Measurements from ENCODE around the gene FLG2.
A peak's percentile ranks its signal among the peaks of the same experiment; 100 is the strongest.

Gene FLG2

DNA sequence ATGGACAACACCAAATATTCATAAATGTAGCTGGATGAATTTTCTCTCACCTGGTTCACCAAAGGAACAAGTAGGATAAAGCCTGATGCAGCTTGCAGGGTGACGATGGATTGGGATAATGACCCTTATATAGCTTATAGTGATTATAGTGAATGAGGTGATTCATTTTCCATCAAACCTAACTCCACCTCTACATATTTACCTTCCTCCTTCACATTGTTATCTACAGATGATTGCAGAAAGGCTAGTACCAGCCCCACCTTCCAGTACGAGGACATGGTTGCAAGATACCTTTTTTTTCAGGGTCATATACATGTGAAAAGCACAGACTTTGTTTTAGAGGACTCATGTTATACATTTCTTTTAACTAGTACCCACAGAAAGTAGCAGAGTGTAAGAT, at the start of gene FLG2:
FLG2 (minus strand) TSS at position 101 of the 400 bp plus-strand sequence. CDS start 1,122 bp downstream, outside the sequence.
- DNase-seq (ENCODE audit: low read depth), result no peak

DNA sequence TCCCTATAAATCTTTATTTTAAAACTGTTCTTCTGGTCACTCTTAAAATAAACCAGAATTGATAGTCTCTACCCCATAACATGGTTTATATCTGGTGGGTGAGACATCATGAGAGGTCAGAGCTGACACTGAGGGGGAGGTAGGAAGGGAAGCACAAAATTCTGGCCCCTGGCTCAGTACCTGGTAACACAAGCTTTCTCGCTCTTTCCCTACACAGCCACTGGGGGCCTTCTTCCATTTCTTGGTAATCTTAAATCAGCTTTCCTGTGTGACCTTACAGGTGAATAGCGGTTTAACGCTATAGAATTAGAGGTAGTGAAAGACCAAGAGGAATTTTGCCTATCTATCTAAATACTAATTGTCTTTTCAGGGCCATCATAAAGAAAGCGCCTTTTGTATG, 48.9 kb upstream of the FLG2 start:
- DNase-seq (ENCODE audit: low read depth), result no peak

DNA sequence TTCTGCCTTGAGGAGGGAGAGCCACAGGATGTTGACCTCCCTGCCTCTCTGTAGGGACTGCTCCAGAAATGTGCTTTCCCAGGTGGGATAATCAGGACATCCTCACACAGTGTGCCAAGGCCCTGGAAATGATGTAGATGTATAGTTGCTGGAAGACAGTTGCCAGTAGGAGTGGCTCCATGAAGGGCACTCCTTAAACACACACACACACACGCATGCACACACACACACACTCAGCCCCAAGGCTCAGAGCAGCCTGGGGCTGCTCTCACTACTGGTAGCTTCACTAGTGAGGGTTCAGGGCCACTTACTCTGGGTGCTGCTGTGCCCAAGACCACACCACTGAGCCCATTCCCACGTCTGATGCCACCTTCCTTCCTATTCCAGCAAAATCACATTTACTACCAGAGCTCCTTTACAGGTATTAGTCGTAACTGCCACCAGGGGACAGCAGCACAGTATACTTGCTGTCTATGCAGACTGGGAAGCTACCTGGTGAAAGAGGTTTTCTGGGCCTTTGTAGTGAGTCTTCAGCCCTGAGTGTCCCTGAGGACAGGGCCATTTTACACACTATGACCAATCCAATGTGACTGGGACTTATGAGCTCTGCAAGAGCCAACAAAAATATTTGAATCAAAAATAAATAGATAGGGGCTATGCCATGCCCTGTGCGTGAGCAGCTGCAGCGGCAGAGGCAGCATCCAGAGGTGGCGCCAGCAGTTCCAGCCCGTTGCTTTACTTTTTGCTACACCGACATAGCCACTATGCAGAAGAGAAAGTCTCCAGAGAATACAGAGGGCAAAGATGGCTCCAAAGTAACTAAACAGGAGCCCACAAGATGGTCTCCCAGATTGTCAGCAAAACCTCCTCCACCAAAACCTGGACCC, 39.2 kb upstream of the FLG2 start:
- no peak for DNase-seq (ENCODE audit: low read depth)

DNA sequence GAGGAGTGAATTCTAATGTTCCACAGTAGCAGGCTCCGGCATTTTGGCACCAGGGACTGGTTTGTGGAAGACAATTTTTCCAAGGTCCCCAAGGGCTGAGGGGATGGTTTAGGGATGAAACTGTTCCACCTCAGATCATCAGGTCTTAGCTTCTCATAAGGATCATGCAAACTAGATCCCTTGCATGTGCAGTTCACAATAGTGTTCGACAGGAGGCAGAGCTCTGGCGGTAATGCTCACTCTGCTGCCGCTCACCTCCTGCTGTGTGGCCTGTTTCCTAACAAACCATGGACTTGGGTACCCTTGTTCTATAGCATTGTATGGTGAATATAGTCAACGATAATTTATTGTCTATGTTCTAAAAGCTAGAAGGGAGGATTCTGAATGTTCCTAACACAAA, 37.7 kb upstream of the FLG2 start:
- DNase-seq (ENCODE audit: low read depth), result no peak

DNA sequence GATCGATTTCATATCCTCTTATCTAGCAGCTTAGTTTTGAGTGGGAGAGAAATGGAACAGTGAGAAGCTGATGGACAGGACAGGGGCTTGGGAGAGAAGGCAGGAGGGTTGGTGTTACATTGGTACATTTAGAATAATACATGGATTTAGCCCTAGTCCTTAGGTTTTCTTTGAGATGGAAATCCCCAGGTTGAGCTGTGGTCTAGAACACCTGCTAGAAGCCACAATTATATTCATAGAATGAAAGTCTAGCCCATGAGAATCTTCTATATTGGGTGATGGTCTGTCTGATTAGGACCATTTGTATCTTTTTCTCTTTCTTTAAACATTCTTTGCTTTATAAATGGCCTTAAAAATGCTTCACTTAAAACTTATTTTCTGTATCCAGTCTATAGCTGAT, 34.3 kb upstream of the FLG2 start:
- no peak for DNase-seq (ENCODE audit: low read depth)

DNA sequence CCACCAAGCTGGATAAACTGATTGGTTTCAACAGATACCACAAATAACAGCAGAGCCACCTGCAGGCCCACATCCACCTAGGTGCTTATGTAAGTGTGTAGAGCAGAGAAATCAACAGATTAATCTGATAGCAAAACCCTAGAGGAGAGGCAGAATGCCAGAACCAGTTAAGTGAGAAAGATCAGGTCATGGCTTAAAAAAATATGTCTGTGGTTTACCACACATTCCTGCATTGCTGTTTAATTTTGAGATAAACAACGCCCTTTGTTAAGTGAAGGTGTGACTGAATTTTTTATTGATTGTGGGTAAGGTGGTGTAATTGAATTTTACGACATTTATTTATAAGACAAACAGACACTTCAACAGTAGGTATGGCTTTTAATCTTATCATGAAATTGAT, 33.1 kb upstream of the FLG2 start:
- DNase-seq (ENCODE audit: low read depth), result no peak

DNA sequence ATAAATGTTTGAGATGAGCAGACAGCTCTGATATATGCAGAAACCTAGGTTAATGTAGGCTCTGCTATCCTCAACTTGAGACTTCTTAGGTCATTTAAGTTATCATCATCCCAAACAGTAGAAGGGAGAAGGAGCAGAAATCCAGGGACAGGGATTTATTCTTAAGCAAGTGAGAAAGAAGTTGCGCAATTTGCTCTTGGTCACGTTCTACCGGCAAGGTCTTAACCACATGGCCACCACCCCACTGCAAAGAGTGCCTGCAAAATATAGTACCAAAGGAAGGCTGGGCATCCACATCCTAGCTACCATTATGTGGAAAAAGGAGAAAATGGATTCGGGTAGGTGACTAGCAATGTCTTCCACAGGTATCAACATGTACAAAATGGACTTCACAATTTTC, 29.1 kb upstream of the FLG2 start:
- no peak for DNase-seq (ENCODE audit: low read depth)

DNA sequence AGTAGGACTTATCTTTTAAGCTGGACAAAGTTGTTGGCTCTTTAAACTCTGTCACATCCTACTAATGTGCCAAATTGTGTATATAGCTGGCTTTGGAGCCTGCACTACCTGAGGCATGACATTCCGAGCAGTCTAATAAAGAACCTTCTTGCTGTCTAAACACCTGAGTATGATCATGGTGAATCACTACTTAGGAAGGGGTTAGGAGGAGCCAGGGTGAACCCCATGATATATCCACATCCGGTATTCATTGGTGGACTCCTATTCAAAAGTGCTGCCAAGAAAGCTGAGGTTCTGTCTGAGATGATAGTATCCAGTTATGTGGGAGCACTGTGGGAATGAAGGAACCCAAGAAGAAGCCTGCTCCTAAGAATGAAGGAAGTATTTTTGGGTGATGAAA, 27.1 kb upstream of the FLG2 start:
- no peak for DNase-seq (ENCODE audit: low read depth)

DNA sequence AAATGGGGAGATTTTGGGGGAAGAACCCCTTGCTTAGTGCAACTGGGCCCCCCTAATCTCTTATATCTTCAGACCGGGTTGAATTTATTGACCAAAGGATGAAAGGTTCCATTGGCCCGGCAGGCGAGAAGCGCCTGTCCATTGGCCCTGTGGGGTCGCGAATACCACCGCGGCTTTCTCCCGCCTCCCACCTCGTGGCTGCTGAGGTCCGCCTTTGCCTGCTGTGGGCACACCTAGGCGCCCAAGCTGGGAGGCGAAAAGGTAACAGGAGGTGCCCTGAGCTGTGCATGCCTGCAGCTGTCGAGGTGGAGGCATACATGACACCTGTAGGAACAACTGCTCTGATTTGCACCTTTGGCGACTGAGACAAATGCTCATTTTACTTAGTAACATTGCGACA, 21.1 kb upstream of the FLG2 start:
- no peak for DNase-seq (ENCODE audit: low read depth)

DNA sequence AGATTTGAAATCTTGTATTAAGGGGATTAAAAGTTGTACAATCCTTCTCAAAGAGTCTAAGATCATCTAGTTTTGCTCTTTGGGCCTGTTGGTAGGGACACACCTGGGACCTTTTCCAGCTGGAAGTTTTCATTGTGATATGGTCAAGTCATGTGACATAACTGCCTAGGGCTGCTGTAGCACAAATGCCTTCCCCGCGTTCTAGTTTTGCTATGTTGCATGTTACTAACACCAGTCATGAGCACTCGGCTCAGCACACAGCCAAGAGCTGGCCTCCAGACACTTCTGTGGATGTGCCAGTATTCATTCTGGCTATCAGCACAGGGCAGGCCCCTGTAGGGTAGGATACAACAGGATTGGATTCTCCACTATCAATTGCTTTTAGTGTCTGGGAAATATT, 14.6 kb upstream of the FLG2 start:
- no peak for DNase-seq (ENCODE audit: low read depth)

DNA sequence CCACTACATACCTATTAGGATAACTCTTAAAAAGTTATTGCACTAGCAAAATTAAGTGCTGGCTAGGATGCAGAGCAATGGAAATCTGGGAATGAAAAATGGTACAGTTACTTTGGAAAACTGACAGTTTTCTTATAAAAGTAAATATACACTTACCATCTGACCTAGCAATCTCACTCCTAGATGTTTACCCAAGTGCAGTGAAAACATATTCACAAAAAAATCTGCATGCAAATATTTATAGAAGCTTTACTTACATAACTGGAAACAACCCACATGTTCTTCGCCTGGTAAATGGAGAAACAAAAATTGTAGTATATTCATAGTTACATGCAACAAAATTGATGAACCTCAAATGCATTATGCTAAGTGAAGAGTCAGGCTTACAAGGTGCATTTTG, 12.9 kb upstream of the FLG2 start:
- DNase-seq (ENCODE audit: low read depth), result no peak

DNA sequence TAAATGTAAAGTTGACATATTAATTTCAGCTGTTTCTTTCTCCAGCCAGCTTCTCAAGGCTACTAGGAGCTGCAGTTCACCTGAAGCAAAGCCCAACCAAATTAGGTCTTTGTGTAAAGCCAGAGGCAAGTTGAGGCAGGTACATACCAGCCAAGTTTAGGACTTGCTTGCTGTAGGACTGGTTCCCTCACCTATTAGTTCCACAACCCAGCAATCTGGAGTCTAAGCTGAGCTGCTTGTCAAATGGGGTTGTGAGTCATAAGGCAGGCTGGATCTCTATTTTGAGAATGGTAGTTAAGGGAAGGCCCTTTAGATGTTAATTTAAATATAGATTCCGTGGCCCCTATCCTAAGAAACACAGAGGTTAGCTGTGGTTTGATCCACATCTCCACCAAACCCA, 7.6 kb upstream of the FLG2 start:
- DNase-seq (ENCODE audit: low read depth), result no peak

DNA sequence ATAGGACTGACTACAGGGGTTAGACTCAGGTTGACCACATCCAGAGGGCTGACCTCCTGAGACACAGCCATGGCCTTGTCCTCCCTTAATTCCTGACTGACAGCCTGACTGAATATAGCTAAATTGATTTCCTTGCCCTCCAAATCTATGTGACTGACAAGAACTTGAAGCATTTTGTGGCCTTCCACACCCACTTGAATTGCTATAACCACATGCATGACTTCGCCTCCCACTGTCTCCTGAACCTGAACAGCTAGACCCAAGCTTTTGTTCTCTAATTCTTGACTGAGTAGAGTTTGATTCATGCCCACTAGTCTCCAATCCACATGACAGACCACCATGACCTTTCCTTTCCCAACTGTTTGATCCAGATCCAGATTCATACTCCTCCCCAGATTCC, 3.1 kb downstream of the FLG2 start:
- DNase-seq (ENCODE audit: low read depth), result no peak

DNA sequence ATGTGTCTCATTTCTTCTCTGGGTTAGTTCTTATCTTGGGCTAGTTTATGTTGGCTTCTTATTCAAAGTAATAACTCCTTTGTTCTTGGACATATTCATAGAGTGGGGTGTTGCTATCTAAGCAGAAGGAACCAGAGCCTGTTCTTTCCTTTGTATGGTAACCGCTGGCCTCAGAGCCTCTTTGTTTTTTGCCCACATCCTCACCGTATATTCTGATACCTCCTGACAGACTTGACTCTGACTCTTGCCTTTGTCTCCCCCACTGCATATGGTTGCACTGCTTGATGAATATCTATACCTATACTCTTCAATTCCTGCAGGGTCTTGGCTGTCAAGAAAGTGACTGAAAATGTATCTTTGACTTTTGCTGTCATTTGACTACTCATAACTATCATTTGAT, 10.2 kb downstream of the FLG2 start:
- no peak for DNase-seq (ENCODE audit: low read depth)

DNA sequence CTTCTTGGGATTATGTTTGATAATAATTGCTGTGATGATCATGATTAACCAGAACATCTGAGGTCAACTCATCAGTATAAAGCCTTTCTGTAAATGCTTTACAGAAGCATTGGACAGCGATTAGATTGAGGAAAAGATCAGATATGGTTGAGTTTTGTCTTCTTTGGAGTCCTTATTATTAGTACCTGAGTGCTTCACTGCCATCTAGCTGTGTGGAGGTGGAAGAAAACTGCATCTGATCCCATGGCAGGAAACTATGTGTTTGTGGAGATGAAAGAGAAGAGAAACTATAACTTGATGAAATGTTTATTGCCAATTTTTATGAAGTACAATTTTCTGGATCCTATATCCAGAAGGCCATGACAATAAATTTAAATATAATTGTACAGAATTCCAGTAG, 11.4 kb downstream of the FLG2 start:
- no peak for DNase-seq (ENCODE audit: low read depth)

DNA sequence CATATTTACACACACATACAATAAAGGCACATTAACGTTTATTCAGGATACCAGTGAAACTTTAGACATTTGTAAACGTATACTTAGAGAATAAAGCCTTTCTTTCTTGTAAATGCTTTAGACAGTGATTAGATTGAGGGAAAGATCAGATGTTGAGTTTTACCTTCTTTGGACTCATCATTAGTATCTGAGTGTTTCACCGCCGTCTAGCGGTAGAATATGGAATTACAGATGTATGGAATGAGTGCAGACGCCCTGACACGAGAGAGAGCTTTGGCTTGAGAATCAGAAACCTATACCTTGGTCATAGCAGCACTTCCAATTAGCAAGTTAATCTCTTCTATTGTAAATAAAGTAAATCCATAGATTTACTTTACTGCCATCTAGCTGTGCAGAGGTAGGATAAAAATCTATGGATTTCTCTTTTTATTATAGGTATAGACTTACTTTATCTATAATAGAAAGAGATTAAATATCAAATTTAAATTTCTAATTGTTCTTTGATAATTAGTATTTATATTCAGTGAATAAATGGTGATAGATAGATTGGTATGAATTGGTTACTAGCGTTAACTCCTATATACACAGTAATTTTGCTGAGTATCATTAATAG, 12.6 kb downstream of the FLG2 start:
- peak; percentile 1 for DNase-seq (ENCODE audit: low read depth)

DNA sequence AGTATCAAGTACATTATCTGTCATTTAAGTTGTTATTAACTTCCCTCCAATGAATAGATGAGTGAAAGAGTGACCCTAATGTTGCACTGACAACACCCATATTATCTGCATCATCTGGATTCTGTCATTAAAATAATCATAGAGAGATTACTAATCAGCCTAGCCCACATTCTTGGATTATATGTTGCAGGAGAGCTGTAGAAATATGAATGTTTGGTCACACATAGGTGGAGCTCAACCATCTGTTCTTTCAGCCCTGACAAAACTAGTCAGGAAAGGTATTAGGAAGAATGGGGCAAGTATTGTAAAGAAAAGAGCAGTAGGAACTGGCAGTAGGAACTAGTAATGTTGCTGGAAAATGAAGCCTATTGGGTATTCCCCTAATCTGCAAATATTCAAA, 15.4 kb downstream of the FLG2 start:
- DNase-seq (ENCODE audit: low read depth), result no peak

DNA sequence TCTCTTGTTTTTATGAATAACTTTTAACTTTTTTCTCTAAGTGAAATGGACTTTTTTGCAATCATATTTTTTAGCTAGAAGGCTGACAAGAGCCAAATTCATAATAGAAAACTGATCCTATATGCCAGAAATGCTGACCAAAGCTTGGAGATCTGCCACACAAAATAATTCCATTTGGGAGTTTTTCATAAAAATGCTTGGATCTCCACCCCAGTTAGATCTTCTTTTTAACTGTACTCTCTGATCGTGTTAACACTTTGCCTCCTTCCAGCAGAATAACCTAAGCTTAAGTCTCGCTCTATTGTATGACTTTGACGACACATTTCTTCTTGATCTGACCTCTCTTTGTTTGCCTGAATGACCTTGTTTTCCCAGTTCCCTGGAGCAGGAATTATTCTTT, 16.8 kb downstream of the FLG2 start:
- no peak for DNase-seq (ENCODE audit: low read depth)

DNA sequence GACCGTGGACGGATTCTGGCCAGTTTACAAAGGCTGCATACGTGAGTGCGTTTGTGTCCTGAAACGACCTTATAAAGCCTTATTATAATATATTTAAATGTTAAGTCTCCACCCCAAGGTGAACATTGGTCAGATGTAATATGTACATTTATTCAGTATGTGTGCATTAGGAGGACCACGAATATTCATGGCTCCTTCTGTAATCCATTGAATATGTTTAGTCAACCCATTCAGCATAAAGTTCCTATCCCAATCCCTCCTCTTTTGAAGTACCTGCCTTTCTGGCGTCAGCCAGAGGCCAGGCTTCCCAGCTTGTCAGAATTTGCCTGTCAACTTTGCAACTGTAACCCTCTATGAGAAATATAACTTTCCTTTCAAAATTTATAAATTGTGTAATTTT, 24.4 kb downstream of the FLG2 start:
- DNase-seq (ENCODE audit: low read depth), result no peak

DNA sequence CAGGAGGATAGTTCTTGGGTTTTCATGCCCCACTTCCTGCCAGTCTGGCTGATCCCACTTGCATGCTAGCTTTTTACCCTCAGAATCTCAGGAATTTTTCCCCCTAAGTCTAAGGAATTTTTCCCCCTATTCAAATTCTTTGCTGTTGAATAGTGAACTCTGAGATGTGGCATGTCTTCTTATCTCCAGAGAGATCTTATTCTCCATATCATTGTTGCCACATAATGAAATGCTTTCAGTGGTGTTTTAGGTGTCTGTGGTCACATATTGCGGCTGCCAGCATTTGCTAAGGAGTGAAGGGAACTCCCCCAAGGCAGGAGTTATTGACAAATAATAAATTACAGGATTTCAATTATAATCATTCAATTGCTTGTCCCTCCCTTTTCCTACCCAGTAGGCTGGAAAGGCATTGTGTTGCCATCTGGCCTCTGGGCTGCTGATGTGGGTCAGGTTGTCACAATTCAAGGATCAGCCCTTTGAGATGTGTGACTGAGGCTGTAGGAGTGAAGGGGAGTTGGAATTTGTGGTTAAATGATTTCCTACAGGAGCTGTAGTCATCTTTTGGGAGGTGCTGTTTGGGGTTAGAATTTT, 30.9 kb downstream of the FLG2 start:
- DNase-seq (ENCODE audit: low read depth), result no peak

DNA sequence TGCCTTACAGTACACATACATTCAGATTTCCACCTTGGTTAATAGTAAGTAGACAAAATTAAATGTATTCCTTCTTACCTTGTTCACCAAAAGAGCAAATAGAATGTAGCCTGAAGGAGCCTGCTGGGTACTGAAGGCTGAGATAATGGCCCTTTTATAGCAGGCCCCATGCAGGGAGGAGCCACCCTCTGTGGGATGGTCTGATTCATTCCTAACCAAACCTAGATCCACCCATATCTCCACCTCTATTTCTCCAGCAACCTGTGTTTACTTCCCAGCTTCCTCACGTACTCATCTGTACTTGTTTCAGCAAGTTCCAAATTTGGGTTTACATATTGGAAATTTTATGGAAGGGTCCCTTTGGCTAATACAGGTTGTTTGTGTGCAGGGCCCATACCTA, 34.7 kb downstream of the FLG2 start, which contains the start of gene FLG:
FLG (minus strand) TSS at position 129 of the 400 bp plus-strand sequence. CDS start 9,783 bp downstream, outside the sequence.
- no peak for DNase-seq (ENCODE audit: low read depth)

DNA sequence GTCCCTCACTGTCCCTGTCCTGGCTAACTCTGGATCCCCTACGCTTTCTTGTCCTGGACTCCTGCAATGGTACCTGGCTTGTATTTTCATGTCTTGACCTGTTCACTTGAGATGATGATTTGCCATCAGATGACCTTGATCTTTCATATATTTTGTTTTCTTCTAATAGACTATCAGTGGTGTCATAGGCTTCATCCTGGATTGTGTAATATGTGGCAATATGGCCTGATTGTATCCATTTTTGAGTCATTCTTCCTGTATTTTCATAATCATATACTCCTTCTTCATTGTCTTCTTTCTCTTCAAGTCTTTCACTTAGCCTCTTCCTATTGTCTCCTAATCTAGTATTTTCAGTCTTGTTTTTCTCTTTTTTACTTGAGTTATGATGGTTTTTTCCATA, 45.8 kb downstream of the FLG2 start:
- no peak for DNase-seq (ENCODE audit: low read depth)

DNA sequence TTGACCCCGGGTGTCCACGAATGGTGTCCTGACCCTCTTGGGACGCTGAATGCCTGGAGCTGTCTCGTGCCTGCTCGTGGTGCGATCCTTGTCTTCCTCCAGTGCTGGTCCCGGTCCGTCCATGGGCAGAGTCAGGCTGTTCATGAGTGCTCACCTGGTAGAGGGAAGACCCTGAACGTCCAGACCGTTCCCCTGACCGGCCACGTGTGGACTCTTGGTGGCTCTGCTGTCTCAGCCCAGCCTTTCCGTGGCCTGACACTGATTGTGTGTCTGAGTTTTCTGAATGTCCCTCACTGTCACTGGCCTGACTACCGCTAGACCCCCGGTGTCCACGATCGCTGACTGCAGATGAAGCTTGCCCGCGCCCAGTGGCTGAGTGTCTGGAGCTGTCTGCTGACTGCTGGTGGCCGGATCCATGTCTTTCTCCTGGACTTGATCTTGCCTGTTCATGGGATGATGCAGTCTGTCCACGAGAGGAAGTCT, 46.4 kb downstream of the FLG2 start:
- no peak for DNase-seq (ENCODE audit: low read depth)
